ENCODE results near the gene RNF145.
"Not testable (repeated sequence)": the region's sequence is repeated elsewhere in the genome, so short reads cannot be mapped to it uniquely, and the experiment has no call there.

Gene RNF145, protein sequence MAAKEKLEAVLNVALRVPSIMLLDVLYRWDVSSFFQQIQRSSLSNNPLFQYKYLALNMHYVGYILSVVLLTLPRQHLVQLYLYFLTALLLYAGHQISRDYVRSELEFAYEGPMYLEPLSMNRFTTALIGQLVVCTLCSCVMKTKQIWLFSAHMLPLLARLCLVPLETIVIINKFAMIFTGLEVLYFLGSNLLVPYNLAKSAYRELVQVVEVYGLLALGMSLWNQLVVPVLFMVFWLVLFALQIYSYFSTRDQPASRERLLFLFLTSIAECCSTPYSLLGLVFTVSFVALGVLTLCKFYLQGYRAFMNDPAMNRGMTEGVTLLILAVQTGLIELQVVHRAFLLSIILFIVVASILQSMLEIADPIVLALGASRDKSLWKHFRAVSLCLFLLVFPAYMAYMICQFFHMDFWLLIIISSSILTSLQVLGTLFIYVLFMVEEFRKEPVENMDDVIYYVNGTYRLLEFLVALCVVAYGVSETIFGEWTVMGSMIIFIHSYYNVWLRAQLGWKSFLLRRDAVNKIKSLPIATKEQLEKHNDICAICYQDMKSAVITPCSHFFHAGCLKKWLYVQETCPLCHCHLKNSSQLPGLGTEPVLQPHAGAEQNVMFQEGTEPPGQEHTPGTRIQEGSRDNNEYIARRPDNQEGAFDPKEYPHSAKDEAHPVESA

GRCh38 chr5:159209438-159210209 lies at the start of gene RNF145:
Gene RNF145 (minus strand): TSS chr5:159209553. CDS start chr5:159203617, 5,936 bp downstream.
- in situ Hi-C loops (cut with MboI; ENCODE audit: low sequenced_read_pairs): no loop called here

DNA sequence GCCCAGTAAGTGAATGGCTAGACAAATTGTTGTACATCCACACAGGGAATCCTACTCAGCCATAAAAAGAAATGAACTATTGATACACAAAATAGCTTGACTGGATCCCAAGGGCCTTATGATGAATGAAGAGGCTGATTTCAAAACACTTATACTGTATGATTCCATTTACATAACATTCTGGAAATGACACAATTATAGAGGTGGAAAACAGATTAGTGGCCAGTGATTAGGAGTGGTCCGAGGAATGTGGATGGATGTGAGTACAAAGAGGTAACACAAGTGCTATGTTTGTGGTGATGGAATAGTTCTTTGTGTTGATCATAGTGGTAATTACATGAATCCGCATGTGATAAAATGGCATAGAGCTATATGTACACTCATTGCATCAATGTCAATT lies 49.0 kb upstream of the RNF145 start:
- in situ Hi-C loops (cut with MboI; ENCODE audit: low sequenced_read_pairs): no loop called here

DNA sequence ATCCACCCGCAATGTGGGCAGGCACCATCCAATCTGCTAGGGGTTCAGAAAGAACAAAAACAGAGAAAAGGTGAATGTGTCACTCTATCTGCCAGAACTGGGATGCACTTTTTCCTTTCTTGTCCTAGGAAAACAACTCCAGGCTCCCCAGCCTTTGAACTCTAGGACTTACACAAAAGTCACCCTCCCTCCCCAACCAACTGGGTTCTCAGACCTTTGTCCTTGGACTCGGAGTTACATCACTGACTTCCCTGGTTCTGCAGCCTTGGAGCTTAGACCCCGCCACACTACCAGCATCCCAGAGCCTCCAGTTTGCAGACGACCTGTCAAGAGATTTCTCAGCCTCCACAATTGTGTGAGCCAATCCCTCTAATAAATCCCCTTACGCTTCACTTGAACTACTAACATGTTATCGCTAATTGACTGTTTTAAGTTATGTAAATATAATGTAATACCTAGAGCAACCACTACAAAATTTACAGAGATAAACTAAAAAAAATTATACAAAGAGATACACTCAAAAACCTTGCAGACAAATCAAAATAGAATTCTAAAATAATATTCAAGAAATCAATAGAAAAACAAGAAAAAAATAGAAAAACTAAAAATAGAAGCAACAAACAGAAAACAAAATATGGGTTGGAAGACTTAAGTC lies 48.4 kb upstream of the RNF145 start:
- in situ Hi-C loops (cut with MboI; ENCODE audit: low sequenced_read_pairs): no loop called here

DNA sequence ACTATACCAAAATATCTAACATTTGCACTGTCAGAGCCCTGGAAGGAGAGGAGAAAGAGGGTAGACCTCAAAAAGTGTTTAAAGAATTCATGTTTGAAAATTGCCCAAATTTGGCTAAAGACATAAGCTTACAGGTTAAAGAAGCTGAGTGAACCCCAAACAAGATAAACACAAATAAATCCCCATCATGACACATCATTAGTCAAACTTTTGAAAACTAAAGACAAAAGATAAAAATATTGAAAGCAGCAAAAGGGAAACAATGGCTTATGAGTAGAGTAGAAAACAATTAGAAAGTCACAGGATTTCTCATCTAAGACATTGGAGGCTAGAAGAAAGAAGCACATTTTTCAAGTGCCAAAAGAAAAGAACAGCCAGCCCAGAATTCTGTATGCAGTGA lies 47.7 kb upstream of the RNF145 start:
- in situ Hi-C loops (cut with MboI; ENCODE audit: low sequenced_read_pairs): no loop called here

DNA sequence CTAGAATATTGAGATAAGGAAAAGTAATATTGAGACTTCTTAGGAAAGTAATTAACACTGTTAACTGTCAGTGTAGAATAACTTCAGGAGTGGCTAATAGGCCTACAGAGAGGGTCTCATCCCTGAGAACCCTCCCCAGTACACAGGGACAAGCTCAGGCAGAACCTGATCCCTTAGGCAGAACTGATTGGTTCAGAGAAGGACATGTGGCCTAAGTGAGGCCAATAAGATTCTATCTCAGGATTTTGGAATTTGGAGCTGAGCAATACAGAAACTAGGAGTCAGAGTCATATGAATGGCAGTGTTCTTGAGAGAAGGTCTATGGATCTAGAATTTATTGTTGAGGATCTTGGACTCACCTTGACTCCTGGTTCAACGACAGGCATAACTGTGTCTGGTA lies 42.8 kb upstream of the RNF145 start:
- in situ Hi-C loops (cut with MboI; ENCODE audit: low sequenced_read_pairs): no loop called here

DNA sequence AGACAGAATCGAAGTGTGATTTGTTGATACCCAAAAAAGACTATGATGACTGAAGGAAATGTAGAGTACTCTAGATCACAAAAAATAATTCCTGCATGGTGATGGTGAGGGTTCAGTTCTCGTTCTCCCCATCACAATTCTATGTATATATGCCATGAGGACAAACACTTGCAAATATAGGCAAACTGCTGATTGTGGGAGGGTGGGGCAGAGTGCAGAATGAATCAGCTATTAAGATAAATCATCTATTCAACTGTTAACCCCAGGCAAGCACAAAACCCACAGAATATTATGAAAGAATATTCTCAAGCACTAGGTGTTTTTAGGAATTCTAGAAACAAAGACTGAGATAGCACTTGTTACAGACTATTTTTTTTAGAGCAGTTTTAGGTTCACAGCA lies 39.8 kb upstream of the RNF145 start:
- in situ Hi-C loops (cut with MboI; ENCODE audit: low sequenced_read_pairs): no loop called here

DNA sequence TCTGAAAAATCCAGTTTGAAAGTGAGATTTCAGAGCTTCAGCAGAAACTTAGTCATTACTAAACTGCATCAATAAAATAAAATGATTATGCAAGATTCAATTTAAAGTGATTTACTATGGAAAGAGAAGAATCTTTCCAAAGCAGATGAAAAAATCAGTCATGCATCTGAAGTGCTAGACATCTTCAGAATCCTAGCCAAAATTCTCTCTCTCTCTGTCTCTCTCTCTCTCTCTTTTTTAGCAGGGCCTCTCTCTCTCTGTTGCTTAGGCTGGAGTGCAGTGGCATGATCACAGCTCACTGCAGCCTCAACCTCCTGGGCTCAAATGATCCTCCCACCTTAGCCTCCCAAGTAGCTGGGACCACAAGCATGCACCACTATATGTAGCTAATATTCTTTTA lies 35.5 kb upstream of the RNF145 start:
- in situ Hi-C loops (cut with MboI; ENCODE audit: low sequenced_read_pairs): no loop called here

DNA sequence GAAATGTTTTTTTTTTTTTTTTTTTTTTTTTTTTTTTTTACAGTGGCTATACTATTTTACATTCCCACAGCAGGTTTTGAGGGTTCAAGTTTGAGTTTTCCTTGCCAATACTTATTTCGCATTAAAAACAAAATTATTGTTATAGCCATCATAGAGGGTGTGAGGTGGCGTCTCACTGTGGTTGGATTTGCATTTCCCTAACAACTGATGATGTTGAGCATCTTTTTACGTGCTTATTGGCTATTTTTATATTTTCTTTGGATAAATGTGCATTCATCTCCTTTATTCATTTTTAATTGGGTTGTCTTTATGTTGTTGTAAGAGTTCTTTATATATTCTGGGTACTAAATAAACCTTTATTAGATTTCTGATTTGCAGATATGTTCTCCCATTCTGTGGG lies 34.8 kb upstream of the RNF145 start:
- in situ Hi-C loops (cut with MboI; ENCODE audit: low sequenced_read_pairs): no loop called here

- in situ Hi-C loops (cut with MboI; ENCODE audit: low sequenced_read_pairs): no loop called here
Measured at GRCh38 chr5:159243385-159243784, 34.0 kb upstream of the RNF145 start.

- in situ Hi-C loops (cut with MboI; ENCODE audit: low sequenced_read_pairs): no loop called here
Measured at GRCh38 chr5:159242656-159243055, 33.3 kb upstream of the RNF145 start.

DNA sequence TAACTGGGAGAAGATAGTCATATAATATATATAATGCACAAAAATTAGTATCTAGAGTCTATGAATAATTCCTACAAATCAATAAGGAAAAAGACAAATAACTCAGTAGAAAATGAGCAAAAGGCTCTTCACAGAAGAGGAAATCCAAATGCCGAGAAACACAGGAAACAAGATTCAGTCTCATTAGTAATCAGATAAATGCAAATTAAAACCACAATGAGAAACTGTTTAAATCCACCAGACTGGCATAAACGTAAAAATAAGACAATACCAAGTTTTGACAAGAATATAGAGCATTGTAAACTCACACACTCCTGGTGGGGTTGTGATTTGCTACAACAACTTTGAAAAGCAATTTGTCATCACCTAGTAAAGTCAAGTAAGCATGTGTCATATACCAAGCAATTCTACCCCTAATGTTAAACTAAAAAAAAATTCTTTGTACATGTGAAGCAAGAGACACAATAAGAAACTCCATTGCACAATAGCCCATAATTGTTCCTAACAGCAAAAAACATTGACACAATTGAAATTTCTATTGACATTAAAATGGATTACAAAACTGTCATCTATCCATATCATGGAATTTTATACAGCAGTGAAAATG lies 32.7 kb upstream of the RNF145 start:
- in situ Hi-C loops (cut with MboI; ENCODE audit: low sequenced_read_pairs): no loop called here

- in situ Hi-C loops (cut with MboI; ENCODE audit: low sequenced_read_pairs): no loop called here
Measured at GRCh38 chr5:159240301-159240870, 31.0 kb upstream of the RNF145 start.

GRCh38 chr5:159235871-159236520 lies 26.6 kb upstream of the RNF145 start:
- in situ Hi-C loops (cut with MboI; ENCODE audit: low sequenced_read_pairs): not testable (repeated sequence)

DNA sequence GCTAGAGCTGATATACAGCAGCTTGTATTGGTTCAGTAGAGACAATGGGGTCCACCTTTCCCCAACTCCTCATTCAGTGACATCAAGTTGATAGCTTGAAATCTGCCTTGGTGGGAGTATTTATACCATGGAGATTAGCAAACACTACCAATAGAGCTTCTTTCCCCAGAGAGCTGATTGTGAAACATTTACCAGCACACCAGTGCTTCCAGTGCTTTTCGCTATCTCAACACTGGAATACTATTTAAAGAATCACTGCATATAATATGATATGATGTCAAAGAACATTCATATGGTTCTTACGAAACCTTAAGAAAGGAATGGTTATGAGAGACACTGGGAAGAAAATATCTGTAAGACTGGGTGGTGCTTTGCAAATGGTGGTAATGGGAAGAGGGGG lies 21.8 kb upstream of the RNF145 start:
- in situ Hi-C loops (cut with MboI; ENCODE audit: low sequenced_read_pairs): no loop called here

GRCh38 chr5:159230657-159231056 lies 21.3 kb upstream of the RNF145 start:
- in situ Hi-C loops (cut with MboI; ENCODE audit: low sequenced_read_pairs): no loop called here

- in situ Hi-C loops (cut with MboI; ENCODE audit: low sequenced_read_pairs): not testable (repeated sequence)
Measured at GRCh38 chr5:159228097-159228496, 18.7 kb upstream of the RNF145 start.

DNA sequence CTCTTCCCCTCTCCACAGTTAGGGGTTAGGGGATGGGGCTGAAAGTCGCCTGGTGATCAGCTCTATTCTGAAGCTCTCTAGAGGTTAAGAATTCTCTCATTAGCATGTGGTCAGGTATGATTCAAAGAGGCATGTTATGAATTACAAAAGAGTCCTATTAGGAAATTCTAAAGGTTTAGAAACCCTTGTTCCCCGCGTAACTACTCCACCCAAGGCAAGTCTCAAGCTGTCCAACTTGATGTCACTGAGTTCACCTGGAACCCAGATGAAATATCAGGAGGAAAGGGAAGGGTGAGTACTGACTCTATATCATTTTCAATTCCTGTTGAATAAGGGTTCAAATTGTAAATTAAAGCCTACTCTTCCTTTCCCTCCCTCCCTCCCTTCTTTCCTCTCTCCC lies 18.1 kb upstream of the RNF145 start:
- in situ Hi-C loops (cut with MboI; ENCODE audit: low sequenced_read_pairs): no loop called here

DNA sequence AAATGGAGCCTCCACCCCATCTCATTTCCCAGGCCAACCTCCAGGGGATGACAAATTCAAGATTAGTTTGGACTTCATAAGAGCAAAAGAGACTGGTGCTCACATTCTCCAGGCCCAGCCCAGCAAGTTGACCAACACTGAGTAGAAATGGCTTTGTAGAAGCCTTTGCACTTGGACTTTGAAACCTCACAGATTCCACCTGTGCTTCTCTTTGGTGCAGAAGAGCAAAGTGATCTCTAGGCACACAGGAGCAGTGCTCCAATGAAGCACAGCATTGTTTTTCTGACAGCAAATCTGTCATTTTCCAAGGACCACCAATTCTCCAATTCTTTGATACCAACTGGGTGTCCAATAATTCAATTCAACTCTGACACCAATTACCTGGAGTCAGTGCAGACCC lies 17.1 kb upstream of the RNF145 start:
- in situ Hi-C loops (cut with MboI; ENCODE audit: low sequenced_read_pairs): no loop called here

DNA sequence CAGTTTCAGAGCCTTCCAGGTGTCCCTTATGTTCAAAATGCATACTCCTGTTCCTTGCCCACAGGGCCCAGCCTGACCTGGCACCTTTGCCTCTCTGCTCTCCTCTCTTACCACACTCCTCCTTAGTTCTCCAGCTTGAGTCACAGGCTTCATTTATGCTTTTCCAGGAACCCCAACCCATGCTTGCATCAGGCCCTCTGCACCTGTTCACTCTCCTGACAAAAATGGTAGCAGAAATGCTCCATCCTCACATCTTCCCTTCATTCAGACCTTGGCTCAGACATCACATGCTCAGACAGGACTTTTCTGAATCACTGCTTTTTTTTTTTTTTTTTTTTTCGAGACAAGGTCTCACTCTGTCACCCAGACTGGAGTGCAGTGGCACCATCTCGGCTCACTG lies 15.1 kb upstream of the RNF145 start:
- in situ Hi-C loops (cut with MboI; ENCODE audit: low sequenced_read_pairs): no loop called here

GRCh38 chr5:159223469-159223868 lies 14.1 kb upstream of the RNF145 start:
- in situ Hi-C loops (cut with MboI; ENCODE audit: low sequenced_read_pairs): no loop called here

Measured in HL-60/S4 (cell line).